ENCODE measurements around the gene TRIM71. TPM values are rescaled to one million over a fixed set of nuclear protein-coding genes. Genes with fewer than 3 reads are reported as not detected.

Gene TRIM71
- total RNA-seq, 1 experiment from 2014 or later, result 0.18 TPM

- Histone ChIP-seq H3K36me3 (ENCODE audit: control insufficient read depth, insufficient read depth, low read length) (no peaks in the 10 kb centered on the region), H3K27ac (ENCODE audit: low read length) (no peak overlapping the region), H3K9me3 (ENCODE audit: control insufficient read depth, insufficient read depth, low read depth, low read length) (no peaks in the 10 kb centered on the region), H3K27me3 (ENCODE audit: control insufficient read depth, insufficient read depth, low read length) (no peaks in the 10 kb centered on the region; the same call in none of the 2 replicates), H3K4me3 (ENCODE audit: low read depth in 2 of 2, low read length in 2 of 2) (no peak overlapping the region), H3K4me1 (ENCODE audit: control insufficient read depth, insufficient read depth, low read length) (no peaks in the 10 kb centered on the region)
- CTCF ChIA-PET, result no interaction called here
- in situ Hi-C loops (cut with HindIII; ENCODE audit: low pct_unique_long_range_greater_than_20kb, low sequenced_read_pairs), result no loop called here
- BruUV-seq (replicated peaks), result no TSS peak
- ATAC-seq, result no peak
- intact Hi-C loops (cut with micrococcal nuclease; ENCODE audit: unreplicated experiment), result no loop called here
- TF ChIP-seq SIN3A (IDR thresholded peaks at IDR 0.05; ENCODE audit: borderline replicate concordance, insufficient read depth, low read depth, low read length), result no peak
- POLR2A ChIA-PET, result no interaction called here
- no peak for DNase-seq (ENCODE audit: low read depth, low spot score)
Measured at GRCh38 chr3:32819551-32820348, 2.0 kb downstream of the TRIM71 start.

GRCh38 chr3:32820430-32820829 is 2.6 kb downstream of the TRIM71 start:
- DNase-seq (ENCODE audit: low read depth, low spot score), result no peak
- H3K9me3 ChIP-seq (ENCODE audit: control insufficient read depth, insufficient read depth, low read depth, low read length), result no peaks in the 10 kb centered on the region
- no peaks in the 10 kb centered on the region for H3K4me1 ChIP-seq (ENCODE audit: control insufficient read depth, insufficient read depth, low read length)
- BruUV-seq (replicated peaks), result no TSS peak
- no peaks in the 10 kb centered on the region for H3K36me3 ChIP-seq (ENCODE audit: control insufficient read depth, insufficient read depth, low read length)
- no peak for ATAC-seq
- H3K27ac ChIP-seq (ENCODE audit: low read length), result no peak overlapping the region
- TF ChIP-seq REST (IDR thresholded peaks at IDR 0.05; ENCODE audit: insufficient read depth in 1 of 2, low read depth in 2 of 2, low read length in 1 of 2), result no peak
- no peak for TF ChIP-seq SIN3A (IDR thresholded peaks at IDR 0.05; ENCODE audit: borderline replicate concordance, insufficient read depth, low read depth, low read length)
- TF ChIP-seq TCF7L2 (IDR thresholded peaks at IDR 0.05; ENCODE audit: low read depth, low read length), result no peak
- no peak for TF ChIP-seq CTCF (IDR thresholded peaks at IDR 0.05)
- TF ChIP-seq POLR2AphosphoS5 (IDR thresholded peaks at IDR 0.05; ENCODE audit: low read depth, low read length), result no peak
- in situ Hi-C loops (cut with HindIII; ENCODE audit: low pct_unique_long_range_greater_than_20kb, low sequenced_read_pairs), result no loop called here
- H3K27me3 ChIP-seq (ENCODE audit: control insufficient read depth, insufficient read depth, low read length), result no peaks in the 10 kb centered on the region; the same call in none of the 2 replicates
- ChIA-PET CTCF (no interaction called here), POLR2A (no interaction called here)
- H3K4me3 ChIP-seq (ENCODE audit: low read depth in 2 of 2, low read length in 2 of 2), result no peak overlapping the region
- intact Hi-C loops (cut with micrococcal nuclease; ENCODE audit: unreplicated experiment), result no loop called here

- Histone ChIP-seq H3K36me3 (ENCODE audit: control insufficient read depth, insufficient read depth, low read length) (no peaks in the 10 kb centered on the region), H3K4me1 (ENCODE audit: control insufficient read depth, insufficient read depth, low read length) (no peaks in the 10 kb centered on the region), H3K27ac (ENCODE audit: low read length) (no peak overlapping the region), H3K4me3 (ENCODE audit: low read depth in 2 of 2, low read length in 2 of 2) (no peak overlapping the region), H3K9me3 (ENCODE audit: control insufficient read depth, insufficient read depth, low read depth, low read length) (no peaks in the 10 kb centered on the region), H3K27me3 (ENCODE audit: control insufficient read depth, insufficient read depth, low read length) (no peaks in the 10 kb centered on the region; the same call in none of the 2 replicates)
- BruUV-seq (replicated peaks), result no TSS peak
- no peak for ATAC-seq
- POLR2A ChIA-PET, result no interaction called here
- in situ Hi-C loops (cut with HindIII; ENCODE audit: low pct_unique_long_range_greater_than_20kb, low sequenced_read_pairs), result no loop called here
- TF ChIP-seq REST (IDR thresholded peaks at IDR 0.05; ENCODE audit: insufficient read depth in 1 of 2, low read depth in 2 of 2, low read length in 1 of 2), result no peak
- TF ChIP-seq POLR2AphosphoS5 (IDR thresholded peaks at IDR 0.05; ENCODE audit: low read depth, low read length), result no peak
- TF ChIP-seq SIN3A (IDR thresholded peaks at IDR 0.05; ENCODE audit: borderline replicate concordance, insufficient read depth, low read depth, low read length), result no peak
- TF ChIP-seq CTCF (IDR thresholded peaks at IDR 0.05), result no peak
- no peak for TF ChIP-seq TCF7L2 (IDR thresholded peaks at IDR 0.05; ENCODE audit: low read depth, low read length)
- DNase-seq (ENCODE audit: low read depth, low spot score), result no peak
- intact Hi-C loops (cut with micrococcal nuclease; ENCODE audit: unreplicated experiment), result no loop called here
- CTCF ChIA-PET, result no interaction called here
Measured at GRCh38 chr3:32820971-32821685, 3.3 kb downstream of the TRIM71 start.

Data from Panc1 (cell line).